DOHH2 (cell line): Measurements from ENCODE around the gene JOSD1.

Experiments
- H3F3A ChIP-seq: fragments of 200-600 bp; sonication (generic), shearing (Covaris generic); 2 replicates; pipeline ENCODE4 v1.6.0; 2016; ENCODE audit warnings: antibody characterized with exemption, mild to moderate bottlenecking; ENCODE audit not compliant: control insufficient read depth, insufficient read depth
- H3K27ac ChIP-seq: fragments of 200-600 bp; sonication (generic); 2 replicates; pipeline ENCODE4 v1.5.1; 2014; ENCODE audit warnings: low read depth, mild to moderate bottlenecking, low read length, moderate library complexity
- H3K27me3 ChIP-seq: fragments of 200-600 bp; sonication (generic); 2 replicates; pipeline ENCODE4 v1.6.1; 2014; ENCODE audit warnings: mild to moderate bottlenecking, low read length, mixed read lengths; ENCODE audit not compliant: control insufficient read depth
- H3K36me3 ChIP-seq: fragments of 200-600 bp; sonication (generic); 2 replicates; pipeline ENCODE4 v1.6.1; 2014; ENCODE audit warnings: mild to moderate bottlenecking, low read length, moderate library complexity, mixed read lengths; ENCODE audit not compliant: control insufficient read depth
- H3K4me1 ChIP-seq: fragments of 200-600 bp; sonication (generic); 2 replicates; pipeline ENCODE4 v1.6.1; 2014; ENCODE audit warnings: mild to moderate bottlenecking, low read length, mixed read lengths; ENCODE audit not compliant: control insufficient read depth
- H3K4me2 ChIP-seq: fragments of 200-600 bp; sonication (generic); 2 replicates; pipeline ENCODE4 v1.6.0; 2014; ENCODE audit warnings: mild to moderate bottlenecking, low read length, moderate library complexity
- H3K4me3 ChIP-seq: fragments of 200-600 bp; sonication (generic); 2 replicates; pipeline ENCODE4 v1.5.1; 2014; ENCODE audit warnings: mild to moderate bottlenecking, low read length, mixed read lengths
- H3K79me2 ChIP-seq: fragments of 200-600 bp; sonication (generic); 2 replicates; pipeline ENCODE4 v1.6.1; 2014; ENCODE audit warnings: mild to moderate bottlenecking, low read length, mixed read lengths; ENCODE audit not compliant: control insufficient read depth
- H3K9me2 ChIP-seq: fragments of 200-600 bp; sonication (generic); replicated peaks from 2 replicates; pipeline ENCODE4 v1.6.1; 2014; ENCODE audit warnings: mild to moderate bottlenecking, low read length, mixed read lengths; ENCODE audit not compliant: control insufficient read depth
- H3K9me3 ChIP-seq: fragments of 200-600 bp; sonication (generic); 2 replicates; pipeline ENCODE4 v1.6.1; 2014; ENCODE audit warnings: antibody characterized with exemption, low read length, mixed read lengths; ENCODE audit not compliant: control insufficient read depth, insufficient read depth
- H4K20me1 ChIP-seq: fragments of 200-600 bp; sonication (generic); 2 replicates; pipeline ENCODE4 v1.6.0; 2014; ENCODE audit warnings: low read depth, mild to moderate bottlenecking, antibody characterized with exemption, low read length, moderate library complexity; ENCODE audit not compliant: control insufficient read depth, insufficient read depth
- CTCF ChIP-seq: fragments of 200-600 bp; sonication (generic); IDR thresholded peaks from one replicate; pipeline ENCODE4 v1.5.1; 2014; ENCODE audit warnings: antibody characterized with exemption, mild to moderate bottlenecking, low read depth, low read length; ENCODE audit not compliant: poor library complexity, severe bottlenecking
- EZH2phosphoT487 ChIP-seq: fragments of 200-600 bp; sonication (generic); IDR thresholded peaks from 2 replicates; pipeline ENCODE4 v1.6.1; 2017; ENCODE audit warnings: borderline replicate concordance, mild to moderate bottlenecking, antibody characterized with exemption, low read length, moderate library complexity, mixed read lengths

The JOSD1 gene

GRCh38 chr22:38720350-38720749, 19.6 kb upstream of the JOSD1 start:
- no peaks in the 10 kb centered on the region for H3K27me3 ChIP-seq
- no peak overlapping the region for H3K27ac ChIP-seq
- H3K9me2 ChIP-seq: no peaks in the 10 kb centered on the region
- H3K9me3 ChIP-seq: no peaks in the 10 kb centered on the region
- H3K4me1 ChIP-seq: no peaks in the 10 kb centered on the region
- H3K4me3 ChIP-seq: no peak overlapping the region
- H3K4me2 ChIP-seq: no peak overlapping the region
- TF ChIP-seq EZH2phosphoT487 (no peak), CTCF (no peak)
- H3K79me2 ChIP-seq: peaks cover 12% of the 10 kb centered on the region
- H3F3A ChIP-seq: peaks cover 3% of the 10 kb centered on the region; the same call in 1 of the 2 replicates
- H4K20me1 ChIP-seq: no peaks in the 10 kb centered on the region
- peaks cover 72% of the 10 kb centered on the region for H3K36me3 ChIP-seq

GRCh38 chr22:38719196-38719595, 18.5 kb upstream of the JOSD1 start:
- TF ChIP-seq CTCF (no peak), EZH2phosphoT487 (no peak)
- no peak overlapping the region for H3K27ac ChIP-seq
- no peaks in the 10 kb centered on the region for H4K20me1 ChIP-seq
- no peaks in the 10 kb centered on the region for H3K9me2 ChIP-seq
- peaks cover 23% of the 10 kb centered on the region for H3K79me2 ChIP-seq
- H3K27me3 ChIP-seq: no peaks in the 10 kb centered on the region
- no peaks in the 10 kb centered on the region for H3F3A ChIP-seq
- H3K36me3 ChIP-seq: peaks cover 65% of the 10 kb centered on the region
- H3K9me3 ChIP-seq: no peaks in the 10 kb centered on the region
- H3K4me3 ChIP-seq: no peak overlapping the region
- no peak overlapping the region for H3K4me2 ChIP-seq
- H3K4me1 ChIP-seq: no peaks in the 10 kb centered on the region

- H3K9me3 ChIP-seq: no peaks in the 10 kb centered on the region
- no peaks in the 10 kb centered on the region for H3K27me3 ChIP-seq
- no peaks in the 10 kb centered on the region for H3K4me1 ChIP-seq
- peaks cover 3% of the 10 kb centered on the region; the same call in 1 of the 2 replicates for H4K20me1 ChIP-seq
- H3K4me2 ChIP-seq: no peak overlapping the region
- H3K27ac ChIP-seq: no peak overlapping the region
- peaks cover 31% of the 10 kb centered on the region for H3K79me2 ChIP-seq
- H3K9me2 ChIP-seq: no peaks in the 10 kb centered on the region
- H3K36me3 ChIP-seq: peaks cover 59% of the 10 kb centered on the region
- TF ChIP-seq CTCF (no peak), EZH2phosphoT487 (no peak)
- H3F3A ChIP-seq: no peaks in the 10 kb centered on the region
- no peak overlapping the region for H3K4me3 ChIP-seq
Measured at GRCh38 chr22:38718414-38718813, 17.7 kb upstream of the JOSD1 start.
